MM.1S (cell line): ENCODE measurements around the gene ZNF592.

Source experiments
- EZH2 ChIP-seq: fragments of 300-600 bp; sonication (generic); optimal IDR thresholded peaks from 2 replicates; pipeline ENCODE3; 2017; ENCODE audit warnings: low read depth, mild to moderate bottlenecking, antibody characterized with exemption, low read length, mixed read lengths
- TF ChIP-seq, protein P1 (sequence below): fragments of 300-600 bp; sonication (generic); IDR thresholded peaks from 2 replicates; pipeline ENCODE4 v1.5.1; 2016; ENCODE audit warnings: antibody characterized with exemption, low read length, mixed read lengths

GRCh38 chr15:84794162-84794547 lies 45.8 kb downstream of the ZNF592 start:
- TF ChIP-seq, protein P1, sequence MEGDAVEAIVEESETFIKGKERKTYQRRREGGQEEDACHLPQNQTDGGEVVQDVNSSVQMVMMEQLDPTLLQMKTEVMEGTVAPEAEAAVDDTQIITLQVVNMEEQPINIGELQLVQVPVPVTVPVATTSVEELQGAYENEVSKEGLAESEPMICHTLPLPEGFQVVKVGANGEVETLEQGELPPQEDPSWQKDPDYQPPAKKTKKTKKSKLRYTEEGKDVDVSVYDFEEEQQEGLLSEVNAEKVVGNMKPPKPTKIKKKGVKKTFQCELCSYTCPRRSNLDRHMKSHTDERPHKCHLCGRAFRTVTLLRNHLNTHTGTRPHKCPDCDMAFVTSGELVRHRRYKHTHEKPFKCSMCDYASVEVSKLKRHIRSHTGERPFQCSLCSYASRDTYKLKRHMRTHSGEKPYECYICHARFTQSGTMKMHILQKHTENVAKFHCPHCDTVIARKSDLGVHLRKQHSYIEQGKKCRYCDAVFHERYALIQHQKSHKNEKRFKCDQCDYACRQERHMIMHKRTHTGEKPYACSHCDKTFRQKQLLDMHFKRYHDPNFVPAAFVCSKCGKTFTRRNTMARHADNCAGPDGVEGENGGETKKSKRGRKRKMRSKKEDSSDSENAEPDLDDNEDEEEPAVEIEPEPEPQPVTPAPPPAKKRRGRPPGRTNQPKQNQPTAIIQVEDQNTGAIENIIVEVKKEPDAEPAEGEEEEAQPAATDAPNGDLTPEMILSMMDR = no peak
- no peak for TF ChIP-seq EZH2
